Psoas muscle (tissue), 8 donors: ENCODE data around the gene SSB. TPM values are rescaled to one million over a fixed set of nuclear protein-coding genes. Genes with fewer than 3 reads are reported as not detected.

Experiments used
- ATAC-seq, 4 donors: fragments of 200-7000 bp; cut with Tn5 transposase; one replicate each; pipeline ENCODE4 v1.9.1; 2020; ENCODE audit warnings: moderate library complexity in 3 of 4, mild to moderate bottlenecking in 2 of 4
- DNase-seq, 2 donors: peaks; one replicate each; pipeline ENCODE4 v3.0.0-alpha.2; 2020
- H3K27ac ChIP-seq: fragments of 200-600 bp; one replicate; pipeline ENCODE4 v1.8.0; 2022
- H3K27me3 ChIP-seq, 3 donors: fragments of 200-600 bp in 1 of 3; one replicate each; pipeline versions ENCODE4 v1.6.1 to v1.8.0; 2013 to 2022; ENCODE audit warnings: low read length in 2 of 3, mild to moderate bottlenecking in 2 of 3, moderate library complexity in 1 of 3; ENCODE audit not compliant: insufficient read depth in 3 of 3
- H3K36me3 ChIP-seq, 2 donors: fragments of 200-600 bp in 1 of 2; one replicate each; pipeline versions ENCODE4 v1.6.1 to v1.8.0; 2013 to 2022; ENCODE audit warnings: low read depth in 1 of 2, mild to moderate bottlenecking in 1 of 2, moderate library complexity in 1 of 2; ENCODE audit not compliant: insufficient read depth in 1 of 2
- H3K4me1 ChIP-seq: fragments of 200-600 bp; one replicate; pipeline ENCODE4 v1.8.0; 2022
- H3K4me3 ChIP-seq: fragments of 200-600 bp; one replicate; pipeline ENCODE4 v1.8.0; 2022; ENCODE audit warnings: mild to moderate bottlenecking
- H3K9me3 ChIP-seq: fragments of 200-600 bp; one replicate; pipeline ENCODE4 v1.8.0; 2022
- CTCF ChIP-seq: fragments of 200-600 bp; IDR thresholded peaks from one replicate; pipeline ENCODE4 v1.8.0; 2022; ENCODE audit warnings: antibody characterized with exemption
- WGBS, 3 donors: extraction: QIAGEN DNeasy Blood & Tissue Kit; methylation state at CpG; one replicate each; pipeline versions ENCODE4 v1.1.6 to v1.1.7; 2013; 5-methylcytosine and 5-hydroxymethylcytosine counted together
- intact Hi-C, 2 donors: fragments of 100-400 bp; cut with DNase I; formaldehyde crosslinking; loops; one replicate each; pipeline versions ENCODE4 v1.11.0 to v1.14.2; 2022
- polyA plus RNA-seq, 3 donors: library from polyadenylated mRNA; stranded (reverse); fragments of 200-250 nt; gene quantifications; one replicate each; pipeline ENCODE4 v1.2.3, GENCODE V29; 2013
- total RNA-seq, 4 donors: library from RNA; stranded (reverse); fragmentation: NEBNext Ultra II Directional in 2 of 4; extraction: Animal tissue kit (Norgen Biotek cat#: 25700) in 2 of 4; gene quantifications; one replicate each; pipeline versions ENCODE4 v1.2.1 to v1.2.4, GENCODE V29; 2021 to 2023
- donor health status: healthy with polysubstance abuse.
- donor health status: DM: no; HTN: no; CAD: no; lungs with moderate emphysema.
- donor health status: Bipolar disorder and iron deficiency.
- donor health status: healthy.
- donor health status: DM: yes; HTN: yes; CAD: no.
- donor health status: DM: no; HTN: no; CAD: no.
- donor health status: DM: no; HTN: no; CAD: no.
- donor health status: DM: yes; HTN: yes; CAD: no.

The SSB gene
- total and polyA plus RNA-seq, 7 donors = 37.9 to 120 (median 56.7) TPM

- Histone ChIP-seq H3K27me3 (no peaks in the 10 kb centered on the region), H3K4me1 (no peaks in the 10 kb centered on the region), H3K27ac (no peak overlapping the region), H3K4me3 (no peak overlapping the region), H3K36me3 (no peaks in the 10 kb centered on the region), H3K9me3 (no peaks in the 10 kb centered on the region)
- intact Hi-C loops = no loop called here
- WGBS, 3 donors = 53 to 74% (median 71%) methylated on average over 2 of the region's 2 CpGs
- no peak for ATAC-seq
- no peak for DNase-seq
- no peak for TF ChIP-seq CTCF
Measured at GRCh38 chr2:169776252-169776761, 22.4 kb upstream of the SSB start.

- no peak for DNase-seq
- Histone ChIP-seq H3K36me3 (no peaks in the 10 kb centered on the region), H3K4me3 (no peak overlapping the region), H3K9me3 (no peaks in the 10 kb centered on the region), H3K4me1 (no peaks in the 10 kb centered on the region), H3K27me3 (no peaks in the 10 kb centered on the region), H3K27ac (no peak overlapping the region)
- no peak for TF ChIP-seq CTCF
- ATAC-seq = no peak
- WGBS, 3 donors = 92 to 93% (median 92%) methylated on average over 3 of the region's 3 CpGs
- intact Hi-C loops = no loop called here
Measured at GRCh38 chr2:169778446-169778845, 20.2 kb upstream of the SSB start.

GRCh38 chr2:169781249-169782013 lies 17.2 kb upstream of the SSB start:
- Histone ChIP-seq H3K9me3 (no peaks in the 10 kb centered on the region), H3K36me3 (no peaks in the 10 kb centered on the region), H3K4me3 (no peak overlapping the region), H3K27ac (no peak overlapping the region), H3K27me3 (no peaks in the 10 kb centered on the region), H3K4me1 (no peaks in the 10 kb centered on the region)
- DNase-seq (no peak), ATAC-seq (no peak)
- intact Hi-C loops = no loop called here
- no peak for TF ChIP-seq CTCF
- WGBS, 3 donors = 86 to 99% (median 92%) methylated on average over 4 of the region's 4 CpGs

GRCh38 chr2:169782513-169782912 lies 16.2 kb upstream of the SSB start:
- ATAC-seq = no peak
- WGBS, 3 donors = 95 to 100% (median 100%) methylated on average over 1 of the region's 1 CpG
- no peak overlapping the region for H3K4me3 ChIP-seq
- no peak for DNase-seq
- intact Hi-C loops = no loop called here
- H3K27me3 ChIP-seq = no peaks in the 10 kb centered on the region
- H3K4me1 ChIP-seq = no peaks in the 10 kb centered on the region
- no peak overlapping the region for H3K27ac ChIP-seq
- no peaks in the 10 kb centered on the region for H3K9me3 ChIP-seq
- H3K36me3 ChIP-seq = no peaks in the 10 kb centered on the region
- no peak for TF ChIP-seq CTCF
